ENCODE data around the gene OR11H7. TPM values are rescaled to one million over a fixed set of nuclear protein-coding genes. Genes with fewer than 3 reads are reported as not detected.
"Not testable (repeated sequence)": the region's sequence is repeated elsewhere in the genome, so short reads cannot be mapped to it uniquely, and the experiment has no call there.

Gene OR11H7
- total RNA-seq, 2 experiments from 2014 or later, result not detected

DNA sequence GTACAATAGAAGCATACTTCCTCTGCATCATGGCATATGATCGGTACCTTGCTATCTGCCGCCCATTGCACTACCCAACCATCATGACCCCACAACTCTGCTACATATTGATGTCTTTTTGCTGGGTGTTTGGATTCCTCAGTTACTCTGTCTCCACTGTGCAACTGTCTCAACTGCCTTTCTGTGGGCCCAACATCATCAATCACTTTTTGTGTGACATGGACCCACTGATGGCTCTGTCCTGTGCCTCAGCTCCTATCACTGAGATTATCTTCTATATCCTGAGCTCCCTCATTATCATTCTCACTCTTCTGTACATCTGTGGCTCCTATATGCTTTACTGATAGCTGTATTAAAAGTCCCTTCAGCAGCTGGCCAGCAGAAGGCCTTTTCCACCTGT, 19.2 kb upstream of the OR11H7 start:
- no peaks in the 10 kb centered on the region for H3K36me3 Mint-ChIP-seq (ENCODE audit: low read depth)
- H3K27ac Mint-ChIP-seq, result no peak overlapping the region
- POLR2A ChIA-PET, result no interaction called here
- ATAC-seq, result no peak
- H3K4me1 Mint-ChIP-seq (ENCODE audit: low read depth), result no peaks in the 10 kb centered on the region
- peaks cover 9% of the 10 kb centered on the region for H3K27me3 Mint-ChIP-seq (ENCODE audit: low read depth)
- H3K4me3 Mint-ChIP-seq, result no peak overlapping the region
- H3K9me3 Mint-ChIP-seq (ENCODE audit: insufficient read depth), result no peaks in the 10 kb centered on the region
- CTCF ChIA-PET, result no interaction called here
- no peak for DNase-seq

DNA sequence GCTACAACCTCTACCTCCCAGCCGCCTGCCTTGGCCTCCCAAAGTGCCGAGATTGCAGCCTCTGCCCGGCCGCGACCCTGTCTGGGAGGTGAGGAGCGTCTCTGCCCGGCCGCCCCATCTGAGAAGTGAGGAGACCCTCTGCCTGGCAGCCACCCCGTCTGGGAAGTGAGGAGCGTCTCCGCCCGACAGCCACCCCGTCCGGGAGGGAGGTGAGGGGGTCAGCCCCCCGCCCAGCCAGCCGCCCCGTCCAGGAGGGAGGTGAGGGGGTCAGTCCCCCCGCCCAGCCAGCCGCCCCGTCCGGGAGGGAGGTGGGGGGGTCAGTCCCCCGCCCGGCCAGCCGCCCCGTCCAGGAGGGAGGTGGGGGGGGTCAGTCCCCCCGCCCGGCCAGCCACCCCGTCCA, 16.4 kb upstream of the OR11H7 start:
- H3K36me3 Mint-ChIP-seq (ENCODE audit: low read depth); ATAC-seq; H3K27me3 Mint-ChIP-seq (ENCODE audit: low read depth); H3K27ac Mint-ChIP-seq; H3K4me3 Mint-ChIP-seq; H3K4me1 Mint-ChIP-seq (ENCODE audit: low read depth); DNase-seq; H3K9me3 Mint-ChIP-seq (ENCODE audit: insufficient read depth); POLR2A ChIA-PET; CTCF ChIA-PET: not testable (repeated sequence)

- ATAC-seq, result no peak
- POLR2A ChIA-PET, result no interaction called here
These were observed 13.6 kb upstream of the OR11H7 start for GRCh38 chr14:20215196-20215595.

GRCh38 chr14:20219033-20219432, 9.7 kb upstream of the OR11H7 start:
- Mint-ChIP-seq H3K4me3 (no peak overlapping the region), H3K9me3 (ENCODE audit: insufficient read depth) (no peaks in the 10 kb centered on the region), H3K4me1 (ENCODE audit: low read depth) (no peaks in the 10 kb centered on the region), H3K36me3 (ENCODE audit: low read depth) (no peaks in the 10 kb centered on the region), H3K27me3 (ENCODE audit: low read depth) (no peaks in the 10 kb centered on the region), H3K27ac (no peak overlapping the region)
- ChIA-PET POLR2A (no interaction called here), CTCF (no interaction called here)
- ATAC-seq (no peak), DNase-seq (no peak)

More at GRCh38 chr14:20215196-20215595, 13.6 kb upstream of the OR11H7 start:
- no peaks in the 10 kb centered on the region for H3K9me3 Mint-ChIP-seq (ENCODE audit: insufficient read depth)
- no peak overlapping the region for H3K4me3 Mint-ChIP-seq
- no peak overlapping the region for H3K27ac Mint-ChIP-seq
- no peaks in the 10 kb centered on the region for H3K4me1 Mint-ChIP-seq (ENCODE audit: low read depth)
- no peaks in the 10 kb centered on the region for H3K27me3 Mint-ChIP-seq (ENCODE audit: low read depth)
- no peak for DNase-seq
- CTCF ChIA-PET, result no interaction called here
- H3K36me3 Mint-ChIP-seq (ENCODE audit: low read depth), result no peaks in the 10 kb centered on the region

- ChIA-PET POLR2A (no interaction called here), CTCF (no interaction called here)
- H3K4me3 Mint-ChIP-seq, result no peak within 1 kb of the TSS
- ATAC-seq, result no peak
- no peaks in the 10 kb centered on the region for H3K9me3 Mint-ChIP-seq (ENCODE audit: insufficient read depth)
- no peak for DNase-seq
- peaks cover 3% of the 10 kb centered on the region for H3K27me3 Mint-ChIP-seq (ENCODE audit: low read depth)
- H3K27ac Mint-ChIP-seq, result no peak within 1 kb of the TSS
- H3K36me3 Mint-ChIP-seq (ENCODE audit: low read depth), result no peaks in the 10 kb centered on the region
- H3K4me1 Mint-ChIP-seq (ENCODE audit: low read depth), result no peaks in the 10 kb centered on the region
These were observed 5.4 kb upstream of the OR11H7 start, which contains the start of gene OR11H6 for GRCh38 chr14:20223410-20223809. TSS of gene OR11H6 (plus strand) at chr14:20223710. CDS start at chr14:20223710, 0 bp downstream.

DNA sequence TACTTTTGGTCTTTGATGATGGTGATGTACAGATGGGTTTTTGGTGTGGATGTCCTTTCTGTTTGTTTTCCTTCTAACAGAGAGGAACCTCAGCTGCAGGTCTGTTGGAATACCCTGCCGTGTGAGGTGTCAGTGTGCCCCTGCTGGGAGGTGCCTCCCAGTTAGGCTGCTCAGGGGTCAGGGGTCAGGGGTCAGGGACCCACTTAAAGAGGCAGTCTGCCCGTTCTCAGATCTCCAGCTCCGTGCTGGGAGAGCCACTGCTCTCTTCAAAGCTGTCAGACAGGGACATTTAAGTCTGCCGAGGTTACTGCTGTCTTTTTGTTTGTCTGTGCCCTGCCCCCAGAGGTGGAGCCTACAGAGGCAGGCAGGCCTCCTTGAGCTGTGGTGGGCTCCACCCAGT, 6.6 kb downstream of the OR11H7 start:
- POLR2A ChIA-PET; CTCF ChIA-PET; H3K4me1 Mint-ChIP-seq (ENCODE audit: low read depth); ATAC-seq; H3K27ac Mint-ChIP-seq; H3K27me3 Mint-ChIP-seq (ENCODE audit: low read depth); H3K4me3 Mint-ChIP-seq; H3K9me3 Mint-ChIP-seq (ENCODE audit: insufficient read depth); H3K36me3 Mint-ChIP-seq (ENCODE audit: low read depth); DNase-seq: not testable (repeated sequence)

GRCh38 chr14:20247646-20248246, 19.0 kb downstream of the OR11H7 start:
- no peak overlapping the region for H3K27ac Mint-ChIP-seq
- H3K36me3 Mint-ChIP-seq (ENCODE audit: low read depth), result no peaks in the 10 kb centered on the region
- no peak overlapping the region for H3K4me3 Mint-ChIP-seq
- ATAC-seq, result no peak
- no peaks in the 10 kb centered on the region for H3K27me3 Mint-ChIP-seq (ENCODE audit: low read depth)
- CTCF ChIA-PET, result no interaction called here
- no peaks in the 10 kb centered on the region for H3K4me1 Mint-ChIP-seq (ENCODE audit: low read depth)
- POLR2A ChIA-PET, result no interaction called here
- H3K9me3 Mint-ChIP-seq (ENCODE audit: insufficient read depth), result no peaks in the 10 kb centered on the region
- DNase-seq, result no peak

DNA sequence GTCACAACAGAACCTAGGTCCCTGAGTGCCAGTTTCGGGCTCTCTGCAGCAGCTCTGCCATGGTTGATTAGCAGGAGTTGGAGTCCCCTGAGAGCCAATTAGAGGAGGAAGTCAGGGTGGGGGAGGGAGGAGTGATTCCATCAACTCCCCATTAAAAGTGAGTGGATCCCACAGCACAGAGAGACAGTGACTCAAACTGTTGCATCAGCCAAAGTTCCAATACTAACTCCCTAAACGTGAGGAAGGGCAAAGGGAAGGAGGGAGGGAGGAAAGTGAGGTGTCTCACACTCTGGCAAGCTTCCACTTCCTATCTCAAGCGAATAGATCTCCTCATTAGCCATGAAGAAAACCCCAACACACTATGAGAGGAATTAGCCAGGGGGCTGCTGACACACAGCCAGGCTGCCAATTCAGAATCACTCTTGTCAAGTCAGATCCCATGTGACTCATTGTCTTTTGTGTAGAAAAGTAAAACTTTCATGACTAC, 33.9 kb downstream of the OR11H7 start:
- CTCF ChIA-PET, result no interaction called here
- Mint-ChIP-seq H3K36me3 (ENCODE audit: low read depth) (no peaks in the 10 kb centered on the region), H3K9me3 (ENCODE audit: insufficient read depth) (no peaks in the 10 kb centered on the region), H3K27ac (no peak overlapping the region), H3K4me1 (ENCODE audit: low read depth) (no peaks in the 10 kb centered on the region), H3K27me3 (ENCODE audit: low read depth) (no peaks in the 10 kb centered on the region), H3K4me3 (no peak overlapping the region)
- ATAC-seq (no peak), DNase-seq (no peak)
- POLR2A ChIA-PET, result no interaction called here

DNA sequence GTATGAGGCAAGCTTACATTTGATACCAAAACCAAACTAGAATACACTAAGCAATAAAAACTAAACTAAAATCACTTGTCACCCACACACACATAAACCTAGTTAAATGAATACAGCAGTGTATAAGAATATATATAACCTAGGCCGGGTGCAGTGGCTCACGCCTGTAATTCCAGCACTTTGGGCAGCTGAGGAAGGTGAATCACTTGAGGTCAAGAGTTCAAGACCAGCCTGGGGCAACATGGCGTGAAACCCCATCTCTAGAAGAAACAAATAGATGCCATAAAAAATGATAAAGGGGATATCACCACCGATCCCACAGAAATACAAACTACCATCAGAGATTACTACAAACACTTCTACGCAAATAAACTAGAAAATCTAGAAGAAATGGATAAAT, 35.6 kb downstream of the OR11H7 start:
- POLR2A ChIA-PET; H3K27ac Mint-ChIP-seq; H3K4me3 Mint-ChIP-seq; H3K27me3 Mint-ChIP-seq (ENCODE audit: low read depth); H3K36me3 Mint-ChIP-seq (ENCODE audit: low read depth); ATAC-seq; DNase-seq; H3K4me1 Mint-ChIP-seq (ENCODE audit: low read depth); H3K9me3 Mint-ChIP-seq (ENCODE audit: insufficient read depth): not testable (repeated sequence)
- CTCF ChIA-PET, result interaction anchor here (0.6 kb wide), 1 partner anchor 232 kb away, joined by 3 read pairs; no protein-coding TSS in a partner anchor

DNA sequence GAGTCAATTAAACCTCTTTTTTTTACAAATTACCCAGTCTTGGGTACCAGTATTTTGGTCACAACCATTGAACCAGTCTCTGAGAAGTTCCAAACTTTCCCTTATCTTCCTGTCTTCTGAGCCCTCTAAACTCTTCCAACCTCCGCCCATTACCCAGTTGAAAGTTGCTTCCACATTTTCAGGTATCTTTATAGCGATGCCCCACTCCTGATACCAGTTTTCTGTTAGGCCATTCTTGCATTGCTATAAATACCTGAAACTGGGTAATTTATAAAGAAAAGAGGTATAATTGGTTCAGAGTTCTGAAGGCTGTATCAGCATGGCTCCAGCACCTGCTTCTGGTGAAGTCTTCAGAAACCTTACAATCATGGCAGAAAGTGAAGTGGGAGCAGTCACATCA, 45.3 kb downstream of the OR11H7 start:
- Mint-ChIP-seq H3K4me1 (ENCODE audit: low read depth) (peaks cover 7% of the 10 kb centered on the region), H3K4me3 (no peak overlapping the region), H3K27me3 (ENCODE audit: low read depth) (no peaks in the 10 kb centered on the region), H3K36me3 (ENCODE audit: low read depth) (peaks cover 27% of the 10 kb centered on the region), H3K27ac (no peak overlapping the region), H3K9me3 (ENCODE audit: insufficient read depth) (peaks cover 14% of the 10 kb centered on the region)
- no peak for ATAC-seq
- ChIA-PET POLR2A (no interaction called here), CTCF (no interaction called here)
- DNase-seq, result no peak

DNA sequence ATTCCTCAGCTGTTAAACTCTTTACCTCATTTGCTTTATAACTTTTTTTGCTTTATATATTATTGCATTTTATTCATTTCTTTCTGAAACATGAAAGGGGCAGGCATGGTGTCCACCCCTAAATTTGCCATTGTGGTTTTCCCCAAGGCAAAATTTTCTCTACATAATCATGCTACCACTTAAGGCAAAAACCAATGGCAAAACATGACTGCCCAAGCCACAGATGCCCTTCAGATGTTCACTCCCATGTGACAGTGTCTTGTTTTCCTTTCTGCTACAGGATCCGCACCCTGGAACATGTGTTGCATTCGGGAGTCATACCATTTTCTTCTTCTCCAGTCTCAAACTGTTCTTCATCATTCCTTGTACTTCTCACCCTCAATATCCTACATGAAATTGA, 48.6 kb downstream of the OR11H7 start:
- no peak overlapping the region for H3K27ac Mint-ChIP-seq
- peaks cover 15% of the 10 kb centered on the region for H3K4me1 Mint-ChIP-seq (ENCODE audit: low read depth)
- DNase-seq (no peak), ATAC-seq (no peak)
- ChIA-PET POLR2A (interaction anchor here (0.9 to 1.2 kb wide), 2 partner anchors 9 to 29 kb away, joined by 3 read pairs; partner anchors contain the start of gene TTC5), CTCF (no interaction called here)
- peaks cover 14% of the 10 kb centered on the region for H3K9me3 Mint-ChIP-seq (ENCODE audit: insufficient read depth)
- no peak overlapping the region for H3K4me3 Mint-ChIP-seq
- no peaks in the 10 kb centered on the region for H3K27me3 Mint-ChIP-seq (ENCODE audit: low read depth)
- peaks cover 52% of the 10 kb centered on the region for H3K36me3 Mint-ChIP-seq (ENCODE audit: low read depth)

- no peak for ATAC-seq
- H3K4me3 Mint-ChIP-seq, result no peak overlapping the region
- H3K27ac Mint-ChIP-seq, result no peak overlapping the region
- H3K36me3 Mint-ChIP-seq (ENCODE audit: low read depth), result peaks cover 57% of the 10 kb centered on the region
- DNase-seq, result no peak
- H3K27me3 Mint-ChIP-seq (ENCODE audit: low read depth), result no peaks in the 10 kb centered on the region
- peaks cover 14% of the 10 kb centered on the region for H3K9me3 Mint-ChIP-seq (ENCODE audit: insufficient read depth)
- ChIA-PET POLR2A (interaction anchor here (1.2 kb wide), 1 partner anchor 8 kb away, joined by 3 read pairs; no protein-coding TSS in a partner anchor), CTCF (no interaction called here)
- H3K4me1 Mint-ChIP-seq (ENCODE audit: low read depth), result peaks cover 15% of the 10 kb centered on the region
These were observed 49.6 kb downstream of the OR11H7 start for GRCh38 chr14:20278414-20278813.

DNA sequence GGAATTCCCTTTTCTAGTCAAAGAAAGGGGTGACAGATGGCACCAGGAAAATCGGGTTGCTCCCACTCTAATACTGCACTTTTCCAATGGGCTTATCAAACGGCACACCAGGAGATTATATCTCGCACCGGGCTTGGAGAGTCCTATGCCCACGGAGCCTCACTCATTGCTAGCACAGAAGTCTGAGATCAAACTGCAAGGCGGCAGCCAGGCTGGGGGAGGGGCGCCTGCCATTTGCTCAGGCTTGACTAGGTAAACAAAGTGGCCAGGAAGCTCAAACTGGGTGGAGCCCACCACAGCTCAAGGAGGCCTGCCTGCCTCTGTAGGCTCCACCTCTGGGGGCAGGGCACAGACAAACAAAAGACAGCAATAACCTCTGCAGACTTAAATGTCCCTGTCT, 51.5 kb downstream of the OR11H7 start:
- peak; percentile 26 for DNase-seq
- Mint-ChIP-seq H3K4me1 (ENCODE audit: low read depth) (peaks cover 15% of the 10 kb centered on the region), H3K36me3 (ENCODE audit: low read depth) (peaks cover 61% of the 10 kb centered on the region)
- H3K27ac Mint-ChIP-seq; POLR2A ChIA-PET; H3K27me3 Mint-ChIP-seq (ENCODE audit: low read depth); H3K9me3 Mint-ChIP-seq (ENCODE audit: insufficient read depth); H3K4me3 Mint-ChIP-seq; CTCF ChIA-PET; ATAC-seq: not testable (repeated sequence)

Measured in activated CD8-positive, alpha-beta T cell treated with anti-CD3 and anti-CD28 coated beads, Interleukin-2, amount 10 ng/mL, durations not matched to agents 7 days and 5 days (primary cell).